ENCODE results near the gene OR10H1.
"Not testable (repeated sequence)": the region's sequence is repeated elsewhere in the genome, so short reads cannot be mapped to it uniquely, and the experiment has no call there.

OR10H1 gene

GRCh38 chr19:15836330-15837220 is 21.1 kb upstream of the OR10H1 start:
- Mint-ChIP-seq H3K36me3 (no peaks in the 10 kb centered on the region), H3K4me1 (ENCODE audit: low read depth) (peaks cover 34% of the 10 kb centered on the region), H3K27me3 (no peaks in the 10 kb centered on the region), H3K27ac (peak overlapping the region; percentile 98), H3K4me3 (peak overlapping the region; percentile 92), H3K9me3 (ENCODE audit: low read depth) (no peaks in the 10 kb centered on the region)

GRCh38 chr19:15835565-15836329 is 20.3 kb upstream of the OR10H1 start:
- Mint-ChIP-seq H3K4me3 (peak overlapping the region; percentile 92), H3K4me1 (ENCODE audit: low read depth) (peaks cover 34% of the 10 kb centered on the region), H3K27ac (peak overlapping the region; percentile 98)
- H3K9me3 Mint-ChIP-seq (ENCODE audit: low read depth); H3K27me3 Mint-ChIP-seq; H3K36me3 Mint-ChIP-seq: not testable (repeated sequence)

GRCh38 chr19:15834232-15834631 is 18.8 kb upstream of the OR10H1 start:
- not testable (repeated sequence) for H3K36me3 Mint-ChIP-seq; H3K27ac Mint-ChIP-seq; H3K4me3 Mint-ChIP-seq; H3K9me3 Mint-ChIP-seq (ENCODE audit: low read depth); H3K27me3 Mint-ChIP-seq
- peaks cover 32% of the 10 kb centered on the region for H3K4me1 Mint-ChIP-seq (ENCODE audit: low read depth)

GRCh38 chr19:15831626-15832025 is 16.2 kb upstream of the OR10H1 start:
- no peak overlapping the region for H3K27ac Mint-ChIP-seq
- no peaks in the 10 kb centered on the region for H3K9me3 Mint-ChIP-seq (ENCODE audit: low read depth)

GRCh38 chr19:15829786-15830185 is 14.3 kb upstream of the OR10H1 start:
- Mint-ChIP-seq H3K27me3 (no peaks in the 10 kb centered on the region), H3K27ac (no peak overlapping the region), H3K36me3 (no peaks in the 10 kb centered on the region), H3K4me1 (ENCODE audit: low read depth) (peaks cover 2% of the 10 kb centered on the region), H3K9me3 (ENCODE audit: low read depth) (no peaks in the 10 kb centered on the region), H3K4me3 (no peak overlapping the region)

More at GRCh38 chr19:15831626-15832025, 16.2 kb upstream of the OR10H1 start:
- Mint-ChIP-seq H3K4me1 (ENCODE audit: low read depth) (peaks cover 15% of the 10 kb centered on the region), H3K27me3 (no peaks in the 10 kb centered on the region), H3K36me3 (no peaks in the 10 kb centered on the region), H3K4me3 (no peak overlapping the region)

GRCh38 chr19:15829306-15829698 is 13.8 kb upstream of the OR10H1 start:
- Mint-ChIP-seq H3K27me3 (no peaks in the 10 kb centered on the region), H3K4me1 (ENCODE audit: low read depth) (no peaks in the 10 kb centered on the region), H3K4me3 (no peak overlapping the region), H3K36me3 (no peaks in the 10 kb centered on the region), H3K27ac (no peak overlapping the region), H3K9me3 (ENCODE audit: low read depth) (no peaks in the 10 kb centered on the region)

- H3K27ac Mint-ChIP-seq; H3K27me3 Mint-ChIP-seq; H3K4me1 Mint-ChIP-seq (ENCODE audit: low read depth); H3K9me3 Mint-ChIP-seq (ENCODE audit: low read depth); H3K4me3 Mint-ChIP-seq; H3K36me3 Mint-ChIP-seq: not testable (repeated sequence)
These were observed 13.3 kb upstream of the OR10H1 start for GRCh38 chr19:15828611-15829305.

- H3K27me3 Mint-ChIP-seq = no peaks in the 10 kb centered on the region
- no peak overlapping the region for H3K27ac Mint-ChIP-seq
- no peaks in the 10 kb centered on the region for H3K4me1 Mint-ChIP-seq (ENCODE audit: low read depth)
- H3K36me3 Mint-ChIP-seq = no peaks in the 10 kb centered on the region
- H3K4me3 Mint-ChIP-seq = no peak overlapping the region
- no peaks in the 10 kb centered on the region for H3K9me3 Mint-ChIP-seq (ENCODE audit: low read depth)
These were observed 12.7 kb upstream of the OR10H1 start for GRCh38 chr19:15828121-15828610.

- Mint-ChIP-seq H3K36me3 (no peaks in the 10 kb centered on the region), H3K27ac (no peak overlapping the region), H3K4me3 (no peak overlapping the region), H3K4me1 (ENCODE audit: low read depth) (no peaks in the 10 kb centered on the region), H3K27me3 (no peaks in the 10 kb centered on the region), H3K9me3 (ENCODE audit: low read depth) (no peaks in the 10 kb centered on the region)
These were observed 10.3 kb upstream of the OR10H1 start for GRCh38 chr19:15825753-15826152.

- no peaks in the 10 kb centered on the region for H3K4me1 Mint-ChIP-seq (ENCODE audit: low read depth)
- no peaks in the 10 kb centered on the region for H3K36me3 Mint-ChIP-seq
- H3K27ac Mint-ChIP-seq = no peak overlapping the region
- H3K27me3 Mint-ChIP-seq = no peaks in the 10 kb centered on the region
- no peaks in the 10 kb centered on the region for H3K9me3 Mint-ChIP-seq (ENCODE audit: low read depth)
- H3K4me3 Mint-ChIP-seq = no peak overlapping the region
These were observed 5.2 kb upstream of the OR10H1 start for GRCh38 chr19:15820646-15821045.

- Mint-ChIP-seq H3K9me3 (ENCODE audit: low read depth) (no peaks in the 10 kb centered on the region), H3K4me1 (ENCODE audit: low read depth) (peaks cover 18% of the 10 kb centered on the region), H3K27ac (no peak overlapping the region), H3K36me3 (no peaks in the 10 kb centered on the region), H3K27me3 (peaks cover 3% of the 10 kb centered on the region), H3K4me3 (no peak overlapping the region)
These were observed 1.5 kb downstream of the OR10H1 start for GRCh38 chr19:15813916-15814315.

GRCh38 chr19:15812060-15812722 is 3.3 kb downstream of the OR10H1 start:
- Mint-ChIP-seq H3K27ac (no peak overlapping the region), H3K4me3 (no peak overlapping the region), H3K9me3 (ENCODE audit: low read depth) (no peaks in the 10 kb centered on the region), H3K36me3 (no peaks in the 10 kb centered on the region), H3K27me3 (peaks cover 3% of the 10 kb centered on the region), H3K4me1 (ENCODE audit: low read depth) (peaks cover 18% of the 10 kb centered on the region)

GRCh38 chr19:15811476-15811875 is 4.0 kb downstream of the OR10H1 start:
- Mint-ChIP-seq H3K36me3 (no peaks in the 10 kb centered on the region), H3K4me3 (no peak overlapping the region), H3K27me3 (peaks cover 3% of the 10 kb centered on the region)

GRCh38 chr19:15810335-15810734 is 5.1 kb downstream of the OR10H1 start:
- H3K4me3 Mint-ChIP-seq = no peak overlapping the region
- peaks cover 18% of the 10 kb centered on the region for H3K4me1 Mint-ChIP-seq (ENCODE audit: low read depth)
- H3K27me3 Mint-ChIP-seq = peaks cover 3% of the 10 kb centered on the region
- no peak overlapping the region for H3K27ac Mint-ChIP-seq
- no peaks in the 10 kb centered on the region for H3K9me3 Mint-ChIP-seq (ENCODE audit: low read depth)
- no peaks in the 10 kb centered on the region for H3K36me3 Mint-ChIP-seq

More at GRCh38 chr19:15811476-15811875, 4.0 kb downstream of the OR10H1 start:
- Mint-ChIP-seq H3K9me3 (ENCODE audit: low read depth) (no peaks in the 10 kb centered on the region), H3K4me1 (ENCODE audit: low read depth) (peaks cover 18% of the 10 kb centered on the region), H3K27ac (no peak overlapping the region)
